SK-N-SH treated with all-trans-retinoic acid at 6 μM for 48 hours (cell line): ENCODE measurements around the gene ABCA8.
A peak's percentile ranks its signal among the peaks of the same experiment; 100 is the strongest.

Experiments
- ATAC-seq: fragments of 200-7000 bp; cut with Tn5 transposase; 3 replicates; pipeline ENCODE4 v1.9.1; 2020; ENCODE audit warnings: mild to moderate bottlenecking, moderate library complexity
- ARNTL ChIP-seq: fragments of 450-650 bp; formaldehyde crosslinking; IDR thresholded peaks from 2 replicates; pipeline ENCODE4 v1.5.0; 2020; ENCODE audit warnings: low read depth, mild to moderate bottlenecking, moderate library complexity, borderline replicate concordance
- CREB5 ChIP-seq: fragments of 250-450 bp; sonication (Bioruptor Pico); IDR thresholded peaks from 2 replicates; pipeline ENCODE4 v1.5.1; 2020; ENCODE audit warnings: low read depth, mild to moderate bottlenecking, moderate library complexity
- CSDC2 ChIP-seq: fragments of 250-450 bp; sonication (Bioruptor Pico); IDR thresholded peaks from 2 replicates; pipeline ENCODE4 v1.5.0; 2020; ENCODE audit warnings: mild to moderate bottlenecking, moderate library complexity
- CSRNP3 ChIP-seq: fragments of 250-450 bp; sonication (Bioruptor Pico); IDR thresholded peaks from 2 replicates; pipeline ENCODE4 v1.5.1; 2021; ENCODE audit warnings: mild to moderate bottlenecking, moderate library complexity
- ESRRG ChIP-seq: fragments of 250-450 bp; sonication (Bioruptor Pico); IDR thresholded peaks from 2 replicates; pipeline ENCODE4 v1.6.1; 2021; ENCODE audit warnings: mild to moderate bottlenecking
- GLIS3 ChIP-seq: fragments of 250-450 bp; sonication (Bioruptor Pico); IDR thresholded peaks from 2 replicates; pipeline ENCODE4 v1.5.0; 2020; ENCODE audit warnings: mild to moderate bottlenecking, moderate library complexity
- ISL1 ChIP-seq: fragments of 250-450 bp; sonication (Bioruptor Pico); IDR thresholded peaks from 2 replicates; pipeline ENCODE4 v2.1.2; 2022; ENCODE audit warnings: mild to moderate bottlenecking, moderate library complexity
- OSR1 ChIP-seq: fragments of 250-450 bp; sonication (Bioruptor Pico); IDR thresholded peaks from 2 replicates; pipeline ENCODE4 v1.8.0; 2022; ENCODE audit warnings: moderate library complexity, mild to moderate bottlenecking, inconsistent platforms
- POU6F1 ChIP-seq: fragments of 250-450 bp; sonication (Bioruptor Pico); IDR thresholded peaks from 2 replicates; pipeline ENCODE4 v1.8.0; 2021; ENCODE audit warnings: low read depth, mild to moderate bottlenecking, moderate library complexity, borderline replicate concordance
- PPARA ChIP-seq: fragments of 250-450 bp; sonication (Bioruptor Pico); IDR thresholded peaks from 2 replicates; pipeline ENCODE4 v1.5.0; 2020; ENCODE audit warnings: mild to moderate bottlenecking, borderline replicate concordance
- RARB ChIP-seq: fragments of 250-450 bp; sonication (Bioruptor Pico); IDR thresholded peaks from 2 replicates; pipeline ENCODE4 v1.8.0; 2021; ENCODE audit warnings: mild to moderate bottlenecking, moderate library complexity
- SNAI2 ChIP-seq: fragments of 250-450 bp; sonication (Bioruptor Pico); IDR thresholded peaks from 2 replicates; pipeline ENCODE4 v1.5.0; 2020; ENCODE audit warnings: mild to moderate bottlenecking, moderate library complexity
- TCF4 ChIP-seq: fragments of 250-450 bp; sonication (Bioruptor Pico); IDR thresholded peaks from 2 replicates; pipeline ENCODE4 v1.8.0; 2021; ENCODE audit warnings: mild to moderate bottlenecking, moderate library complexity, borderline replicate concordance
- TOX ChIP-seq: fragments of 250-450 bp; sonication (Bioruptor Pico); IDR thresholded peaks from 2 replicates; pipeline ENCODE4 v1.8.0; 2021; ENCODE audit warnings: mild to moderate bottlenecking, moderate library complexity, borderline replicate concordance
- TSHZ2 ChIP-seq: fragments of 250-450 bp; sonication (Bioruptor Pico); IDR thresholded peaks from 2 replicates; pipeline ENCODE4 v1.5.0; 2020; ENCODE audit warnings: mild to moderate bottlenecking, moderate library complexity
- ZC3H10 ChIP-seq: fragments of 250-450 bp; sonication (Bioruptor Pico); IDR thresholded peaks from 2 replicates; pipeline ENCODE4 v1.5.1; 2021; ENCODE audit warnings: mild to moderate bottlenecking, moderate library complexity
- ZFP3 ChIP-seq: fragments of 250-450 bp; sonication (Bioruptor Pico); IDR thresholded peaks from 2 replicates; pipeline ENCODE4 v1.5.0; 2020; ENCODE audit warnings: mild to moderate bottlenecking, moderate library complexity
- ZFP30 ChIP-seq: fragments of 450-650 bp; formaldehyde crosslinking; IDR thresholded peaks from 2 replicates; pipeline ENCODE4 v1.5.0; 2022; ENCODE audit warnings: mild to moderate bottlenecking, moderate library complexity
- ZNF565 ChIP-seq: fragments of 450-650 bp; formaldehyde crosslinking; conservative IDR thresholded peaks from 2 replicates; pipeline ENCODE4 v1.5.0; 2020; ENCODE audit warnings: low read depth, mild to moderate bottlenecking, moderate library complexity
- ZNF70 ChIP-seq: fragments of 450-650 bp; formaldehyde crosslinking; IDR thresholded peaks from 2 replicates; pipeline ENCODE4 v1.5.0; 2020; ENCODE audit warnings: mild to moderate bottlenecking, moderate library complexity

Gene ABCA8

GRCh38 chr17:68906638-68907037 lies 48.6 kb downstream of the ABCA8 start:
- peak; percentile 67 for ATAC-seq
- TF ChIP-seq ARNTL = no peak
- no peak for TF ChIP-seq TSHZ2 (CRISPR knock-in tag)

GRCh38 chr17:68903286-68903685 lies 51.9 kb downstream of the ABCA8 start:
- TF ChIP-seq CREB5 (no peak), ZFP3 (CRISPR knock-in tag) (no peak), GLIS3 (CRISPR knock-in tag) (no peak), ZC3H10 (CRISPR knock-in tag) (no peak), SNAI2 (CRISPR knock-in tag) (no peak), ESRRG (CRISPR knock-in tag) (no peak), CSDC2 (CRISPR knock-in tag) (no peak), ZNF565 (CRISPR knock-in tag) (no peak), TOX (CRISPR knock-in tag) (no peak), CSRNP3 (CRISPR knock-in tag) (no peak), OSR1 (CRISPR knock-in tag) (no peak), POU6F1 (CRISPR knock-in tag) (no peak), ISL1 (no peak), ZFP30 (CRISPR knock-in tag) (no peak), ZNF70 (CRISPR knock-in tag) (no peak), TCF4 (CRISPR knock-in tag) (no peak), TSHZ2 (CRISPR knock-in tag) (no peak), PPARA (CRISPR knock-in tag) (no peak)
- ATAC-seq = no peak

GRCh38 chr17:68897557-68897956 lies 57.6 kb downstream of the ABCA8 start:
- no peak for ATAC-seq
- TF ChIP-seq OSR1 (CRISPR knock-in tag) (no peak), GLIS3 (CRISPR knock-in tag) (no peak), ZFP3 (CRISPR knock-in tag) (no peak), POU6F1 (CRISPR knock-in tag) (no peak), ZNF565 (CRISPR knock-in tag) (no peak), TOX (CRISPR knock-in tag) (no peak), ZNF70 (CRISPR knock-in tag) (no peak), ZC3H10 (CRISPR knock-in tag) (no peak), PPARA (CRISPR knock-in tag) (no peak), TSHZ2 (CRISPR knock-in tag) (no peak), CSDC2 (CRISPR knock-in tag) (no peak), RARB (CRISPR knock-in tag) (no peak), CSRNP3 (CRISPR knock-in tag) (no peak)
